ENCODE data around the gene PLXNA4. TPM values are rescaled to one million over a fixed set of nuclear protein-coding genes. Genes with fewer than 3 reads are reported as not detected.

The PLXNA4 gene
- total RNA-seq, 2 donors from 2014 or later, result 24.0 to 42.7 TPM

DNA sequence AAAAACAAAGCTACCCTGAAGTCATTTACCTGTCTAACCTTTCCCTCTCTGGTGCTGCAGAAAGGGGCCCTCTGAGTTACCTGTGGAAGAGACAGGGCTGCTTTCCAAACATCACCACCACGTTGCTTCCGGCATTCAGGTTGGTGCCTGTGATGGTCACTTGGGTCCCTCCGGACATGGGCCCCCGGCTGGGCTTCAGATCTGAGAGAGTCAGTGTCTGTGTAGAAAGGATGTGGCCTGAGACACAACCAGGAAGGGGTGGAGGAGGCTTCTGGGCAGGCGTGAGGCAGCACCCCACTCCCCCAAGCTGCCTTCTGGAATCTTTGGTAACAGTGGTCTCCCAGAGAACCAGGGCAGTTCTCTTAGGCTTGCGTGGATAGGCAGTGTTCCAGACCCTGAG, 388.9 kb downstream of the PLXNA4 start:
- Mint-ChIP-seq H3K4me3 (no peak overlapping the region), H3K9me3 (peaks cover 21% of the 10 kb centered on the region), H3K36me3 (ENCODE audit: low read depth) (peaks cover 45% of the 10 kb centered on the region), H3K27ac (no peak overlapping the region), H3K4me1 (peaks cover 21% of the 10 kb centered on the region), H3K27me3 (ENCODE audit: insufficient read depth) (peaks cover 4% of the 10 kb centered on the region)
- Histone ChIP-seq H3K9ac (ENCODE audit: extremely low read depth, low read length, poor library complexity, severe bottlenecking) (no peak overlapping the region), H3K4me3 (ENCODE audit: low read length) (peak overlapping the region; percentile 45), H3K4me1 (ENCODE audit: control insufficient read depth, insufficient read depth, low read length) (no peaks in the 10 kb centered on the region), H3K9me3 (ENCODE audit: control insufficient read depth, low read length) (peaks cover 22% of the 10 kb centered on the region), H3K36me3 (ENCODE audit: control insufficient read depth, insufficient read depth, low read length) (peaks cover 20% of the 10 kb centered on the region), H3K27me3 (ENCODE audit: control insufficient read depth, insufficient read depth, low read length, poor library complexity, severe bottlenecking) (no peaks in the 10 kb centered on the region), H3K27ac (ENCODE audit: low read depth, low read length) (no peak overlapping the region)
- TF ChIP-seq, protein P1, sequence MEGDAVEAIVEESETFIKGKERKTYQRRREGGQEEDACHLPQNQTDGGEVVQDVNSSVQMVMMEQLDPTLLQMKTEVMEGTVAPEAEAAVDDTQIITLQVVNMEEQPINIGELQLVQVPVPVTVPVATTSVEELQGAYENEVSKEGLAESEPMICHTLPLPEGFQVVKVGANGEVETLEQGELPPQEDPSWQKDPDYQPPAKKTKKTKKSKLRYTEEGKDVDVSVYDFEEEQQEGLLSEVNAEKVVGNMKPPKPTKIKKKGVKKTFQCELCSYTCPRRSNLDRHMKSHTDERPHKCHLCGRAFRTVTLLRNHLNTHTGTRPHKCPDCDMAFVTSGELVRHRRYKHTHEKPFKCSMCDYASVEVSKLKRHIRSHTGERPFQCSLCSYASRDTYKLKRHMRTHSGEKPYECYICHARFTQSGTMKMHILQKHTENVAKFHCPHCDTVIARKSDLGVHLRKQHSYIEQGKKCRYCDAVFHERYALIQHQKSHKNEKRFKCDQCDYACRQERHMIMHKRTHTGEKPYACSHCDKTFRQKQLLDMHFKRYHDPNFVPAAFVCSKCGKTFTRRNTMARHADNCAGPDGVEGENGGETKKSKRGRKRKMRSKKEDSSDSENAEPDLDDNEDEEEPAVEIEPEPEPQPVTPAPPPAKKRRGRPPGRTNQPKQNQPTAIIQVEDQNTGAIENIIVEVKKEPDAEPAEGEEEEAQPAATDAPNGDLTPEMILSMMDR (conservative IDR thresholded peaks at IDR 0.05), result no peak
- 90 to 98% methylated on average over 2 to 6 of the region's 6 CpGs for WGBS, 2 experiments (ENCODE audit: insufficient coverage in 1 of 2, insufficient read length in 1 of 2)
- no peak for DNase-seq

DNA sequence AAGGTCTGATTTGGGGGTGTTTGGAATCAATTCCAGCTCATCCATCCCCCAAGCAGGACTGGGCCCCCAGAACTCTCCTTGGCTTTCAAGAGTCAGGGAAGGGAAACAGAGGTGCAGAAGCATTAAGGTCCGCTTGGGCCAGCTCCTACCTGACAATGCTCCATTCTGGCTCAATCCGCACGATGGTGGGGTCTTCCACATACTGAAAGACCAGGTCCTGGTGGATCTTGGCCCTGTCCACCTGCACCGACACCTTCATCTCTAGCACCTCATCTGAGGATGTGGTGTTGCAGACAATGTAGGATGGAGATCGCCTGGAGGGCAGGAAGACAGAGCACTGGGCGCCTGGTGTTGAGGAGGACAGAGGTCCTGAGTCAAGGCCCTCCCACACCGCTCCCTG, 391.1 kb downstream of the PLXNA4 start:
- Histone ChIP-seq H3K27me3 (ENCODE audit: control insufficient read depth, insufficient read depth, low read length, poor library complexity, severe bottlenecking) (no peaks in the 10 kb centered on the region), H3K4me1 (ENCODE audit: control insufficient read depth, insufficient read depth, low read length) (no peaks in the 10 kb centered on the region), H3K27ac (ENCODE audit: low read depth, low read length) (no peak overlapping the region), H3K9me3 (ENCODE audit: control insufficient read depth, low read length) (peaks cover 22% of the 10 kb centered on the region), H3K36me3 (ENCODE audit: control insufficient read depth, insufficient read depth, low read length) (peaks cover 27% of the 10 kb centered on the region), H3K4me3 (ENCODE audit: low read length) (no peak overlapping the region), H3K9ac (ENCODE audit: extremely low read depth, low read length, poor library complexity, severe bottlenecking) (no peak overlapping the region)
- Mint-ChIP-seq H3K36me3 (ENCODE audit: low read depth) (peaks cover 42% of the 10 kb centered on the region), H3K27me3 (ENCODE audit: insufficient read depth) (no peaks in the 10 kb centered on the region), H3K27ac (no peak overlapping the region), H3K4me1 (peaks cover 20% of the 10 kb centered on the region), H3K9me3 (peaks cover 21% of the 10 kb centered on the region), H3K4me3 (no peak overlapping the region)
- 94 to 95% methylated on average over 4 to 7 of the region's 7 CpGs for WGBS, 2 experiments (ENCODE audit: insufficient coverage in 1 of 2, insufficient read length in 1 of 2)
- no peak for DNase-seq
- TF ChIP-seq, protein P1 (conservative IDR thresholded peaks at IDR 0.05), result no peak

DNA sequence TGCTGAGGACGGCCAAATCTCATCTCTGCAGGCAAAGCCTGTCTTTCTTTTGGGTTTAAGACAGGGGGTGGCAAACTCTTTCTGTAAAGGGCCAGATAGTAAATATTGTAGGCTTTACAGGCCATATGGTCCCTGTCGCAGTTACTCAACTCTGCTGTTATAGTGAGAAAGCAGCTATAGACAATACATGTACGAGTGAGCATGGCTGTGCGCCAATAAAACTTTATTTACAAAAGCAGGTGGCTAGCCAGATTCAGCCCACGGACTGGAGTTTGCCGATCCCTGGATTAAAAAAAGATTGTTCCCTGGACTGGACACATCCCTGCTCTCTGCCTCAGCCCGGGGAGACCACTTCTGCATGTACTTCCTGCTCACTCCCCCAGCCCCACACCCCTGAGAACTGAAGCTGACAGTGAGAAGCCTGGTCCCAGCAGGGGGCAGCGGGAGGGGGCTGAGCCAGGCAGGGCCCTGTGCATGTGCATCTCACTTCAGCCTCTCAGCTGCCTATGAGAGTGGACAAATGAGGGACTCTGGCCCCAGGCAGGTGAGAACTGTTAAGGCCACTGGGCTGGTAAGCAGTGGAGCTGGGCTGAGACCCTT, 392.4 kb downstream of the PLXNA4 start:
- Mint-ChIP-seq H3K4me1 (peaks cover 9% of the 10 kb centered on the region), H3K36me3 (ENCODE audit: low read depth) (peaks cover 54% of the 10 kb centered on the region), H3K4me3 (no peak overlapping the region), H3K9me3 (peaks cover 21% of the 10 kb centered on the region), H3K27me3 (ENCODE audit: insufficient read depth) (no peaks in the 10 kb centered on the region), H3K27ac (no peak overlapping the region)
- Histone ChIP-seq H3K27ac (ENCODE audit: low read depth, low read length) (no peak overlapping the region), H3K4me3 (ENCODE audit: low read length) (no peak overlapping the region), H3K36me3 (ENCODE audit: control insufficient read depth, insufficient read depth, low read length) (peaks cover 30% of the 10 kb centered on the region), H3K4me1 (ENCODE audit: control insufficient read depth, insufficient read depth, low read length) (no peaks in the 10 kb centered on the region), H3K9ac (ENCODE audit: extremely low read depth, low read length, poor library complexity, severe bottlenecking) (no peak overlapping the region), H3K27me3 (ENCODE audit: control insufficient read depth, insufficient read depth, low read length, poor library complexity, severe bottlenecking) (no peaks in the 10 kb centered on the region), H3K9me3 (ENCODE audit: control insufficient read depth, low read length) (peaks cover 22% of the 10 kb centered on the region)
- TF ChIP-seq, protein P1 (conservative IDR thresholded peaks at IDR 0.05), result no peak
- WGBS, 2 experiments (ENCODE audit: insufficient coverage in 1 of 2, insufficient read length in 1 of 2), result 89 to 95% methylated on average over 7 to 8 of the region's 8 CpGs
- peak; percentile 66 for DNase-seq

Measured in endodermal cell (in vitro differentiated cells).